ENCODE measurements around the gene NOTUM.

The NOTUM gene

GRCh38 chr17:81961087-81961511 lies at the start of gene NOTUM:
TSS of gene NOTUM (minus strand) at chr17:81961187. CDS start at chr17:81960909, 278 bp downstream.
- no peak for DNase-seq

DNA sequence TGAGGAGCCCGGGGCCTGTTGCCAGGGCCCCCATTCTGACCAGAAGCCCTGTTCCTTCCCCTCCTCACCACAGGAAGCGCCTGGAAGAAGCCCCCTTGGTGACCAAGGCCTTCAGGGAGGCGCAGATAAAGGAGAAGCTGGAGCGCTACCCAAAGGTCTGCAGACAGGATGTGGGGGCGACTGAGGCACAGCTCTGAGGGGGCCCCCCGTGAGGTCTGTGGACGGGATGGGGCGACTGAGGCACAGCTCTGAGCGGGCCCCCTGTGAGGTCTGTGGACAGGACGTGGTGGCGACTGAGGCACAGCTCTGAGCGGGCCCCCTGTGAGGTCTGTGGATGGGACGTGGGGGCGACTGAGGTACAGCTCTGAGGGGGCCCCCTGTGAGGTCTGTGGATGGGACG lies 48.4 kb upstream of the NOTUM start:
- DNase-seq, result no peak

GRCh38 chr17:82008941-82009405 lies 48.0 kb upstream of the NOTUM start:
- DNase-seq, result no peak

GRCh38 chr17:82008258-82008940 lies 47.4 kb upstream of the NOTUM start:
- DNase-seq, result no peak

DNA sequence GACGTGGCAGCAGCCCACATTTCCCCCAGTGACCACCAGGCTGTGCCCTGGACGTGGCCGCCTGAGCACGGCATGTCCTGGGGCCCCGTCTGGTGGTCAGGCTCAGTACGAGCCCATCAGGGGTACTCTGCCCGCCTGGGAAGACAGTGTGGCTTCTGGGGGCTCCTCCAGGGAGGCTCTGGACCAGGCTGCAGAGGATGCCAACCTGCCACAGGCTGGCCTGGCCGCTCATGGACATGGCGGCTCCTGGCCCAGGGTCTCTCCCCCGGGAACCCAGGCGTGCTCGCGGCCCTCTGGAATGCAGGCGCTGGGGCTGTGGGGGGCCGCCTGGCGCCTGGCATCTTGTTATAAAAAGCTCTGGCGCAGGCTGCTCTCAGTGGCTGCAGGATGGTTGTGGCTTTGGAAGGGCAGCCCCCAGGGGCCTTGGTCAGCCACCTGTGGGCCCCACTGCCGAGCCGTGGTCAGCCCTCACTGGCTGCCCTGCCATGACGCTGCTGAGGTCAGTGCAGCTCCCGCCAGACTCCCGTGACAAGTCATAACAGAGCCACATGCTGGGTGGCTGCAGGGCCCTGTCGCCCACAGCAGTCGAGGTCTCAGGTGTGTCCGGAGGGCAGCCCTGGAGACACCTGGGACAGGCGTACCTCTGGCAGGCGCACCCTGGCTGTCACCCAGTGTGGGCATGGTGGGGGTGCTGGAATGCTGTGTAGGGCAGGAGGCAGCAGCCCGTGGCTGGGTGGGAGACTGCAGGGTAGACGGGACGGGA lies 46.7 kb upstream of the NOTUM start:
- DNase-seq, result no peak

DNA sequence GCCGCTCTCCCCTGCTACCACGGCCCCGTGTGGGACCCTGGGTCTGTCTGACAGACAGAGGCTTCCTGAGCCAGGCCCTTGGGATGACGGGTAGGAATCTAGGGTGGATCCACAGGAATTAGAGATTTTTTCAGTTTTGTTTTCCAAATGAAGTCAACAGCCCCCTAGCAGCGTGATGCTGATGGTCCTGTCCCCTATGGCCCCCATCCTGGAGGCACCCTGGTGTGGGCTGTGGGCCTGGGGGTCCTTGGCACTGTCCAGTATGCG lies 46.2 kb upstream of the NOTUM start:
- DNase-seq, result no peak

DNA sequence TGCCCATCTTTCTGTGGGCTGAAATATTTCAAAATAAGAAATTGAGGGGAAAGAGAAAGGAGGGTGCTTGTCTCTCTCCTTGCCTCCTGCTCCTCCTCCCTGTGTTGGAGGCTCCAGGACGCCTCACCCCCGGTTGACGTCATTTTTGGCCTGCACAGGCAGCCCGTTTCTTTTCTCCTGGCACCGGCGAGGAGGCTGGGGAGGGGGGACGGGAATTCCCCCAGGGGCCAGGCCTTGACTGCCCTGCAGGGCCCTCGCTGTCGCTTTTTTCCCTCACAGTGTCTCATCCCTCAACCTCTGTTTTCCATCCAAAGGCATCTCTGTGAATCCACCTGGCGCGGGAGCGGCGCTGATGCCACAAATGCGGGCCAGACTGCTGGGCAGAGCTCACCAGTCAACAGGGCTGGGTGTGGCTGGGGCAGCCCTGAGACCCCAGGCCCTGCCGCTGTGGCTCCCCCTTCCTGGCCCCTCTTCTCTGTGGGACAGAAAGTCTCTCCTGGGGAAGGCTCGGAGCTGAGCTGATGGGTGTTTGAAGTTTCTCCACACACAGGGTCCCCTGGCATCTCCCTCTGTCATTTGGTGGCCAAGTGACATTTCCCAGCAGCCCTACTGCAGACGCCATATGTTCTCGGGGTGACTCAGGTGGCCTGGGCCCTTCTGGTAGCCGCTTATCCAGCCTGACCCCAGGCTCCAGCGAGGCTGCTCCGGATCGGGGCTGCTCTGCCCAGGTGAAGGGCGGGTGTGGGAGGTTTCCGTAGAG lies 45.7 kb upstream of the NOTUM start:
- DNase-seq, result no peak

DNA sequence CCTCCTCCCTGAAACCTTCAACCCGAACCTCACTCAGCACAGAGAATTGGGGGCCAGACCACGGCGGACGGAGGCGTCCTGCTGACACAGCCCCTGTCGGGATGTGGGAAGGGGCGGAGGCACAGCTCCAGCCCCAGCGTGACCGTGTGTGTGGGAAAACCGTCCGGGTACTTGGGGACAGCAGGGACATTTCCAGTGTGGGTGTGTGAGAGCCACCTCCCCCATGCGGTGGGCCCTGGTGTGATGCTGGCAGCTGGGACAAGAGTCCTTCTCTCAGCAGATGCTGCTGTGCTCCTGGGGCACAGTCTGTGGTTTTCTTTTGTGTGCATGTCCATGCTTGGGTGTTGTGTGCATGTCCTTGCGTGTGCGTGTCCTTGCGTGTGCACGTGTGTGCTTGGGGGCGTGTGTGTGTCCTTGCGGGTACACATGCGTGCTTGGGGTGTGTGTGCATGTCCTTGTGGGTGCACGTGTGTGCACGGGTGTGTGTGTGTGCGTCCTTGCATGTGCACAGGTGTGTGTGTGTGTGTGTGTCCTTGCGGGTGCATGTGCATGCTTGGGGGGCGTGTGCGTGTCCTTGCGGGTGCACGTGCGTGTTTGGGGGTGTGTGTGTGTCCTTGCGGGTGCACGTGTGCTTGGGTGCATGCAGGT lies 44.8 kb upstream of the NOTUM start:
- DNase-seq, result no peak

- no peak for DNase-seq
These were observed 43.8 kb upstream of the NOTUM start for GRCh38 chr17:82004517-82005455.

DNA sequence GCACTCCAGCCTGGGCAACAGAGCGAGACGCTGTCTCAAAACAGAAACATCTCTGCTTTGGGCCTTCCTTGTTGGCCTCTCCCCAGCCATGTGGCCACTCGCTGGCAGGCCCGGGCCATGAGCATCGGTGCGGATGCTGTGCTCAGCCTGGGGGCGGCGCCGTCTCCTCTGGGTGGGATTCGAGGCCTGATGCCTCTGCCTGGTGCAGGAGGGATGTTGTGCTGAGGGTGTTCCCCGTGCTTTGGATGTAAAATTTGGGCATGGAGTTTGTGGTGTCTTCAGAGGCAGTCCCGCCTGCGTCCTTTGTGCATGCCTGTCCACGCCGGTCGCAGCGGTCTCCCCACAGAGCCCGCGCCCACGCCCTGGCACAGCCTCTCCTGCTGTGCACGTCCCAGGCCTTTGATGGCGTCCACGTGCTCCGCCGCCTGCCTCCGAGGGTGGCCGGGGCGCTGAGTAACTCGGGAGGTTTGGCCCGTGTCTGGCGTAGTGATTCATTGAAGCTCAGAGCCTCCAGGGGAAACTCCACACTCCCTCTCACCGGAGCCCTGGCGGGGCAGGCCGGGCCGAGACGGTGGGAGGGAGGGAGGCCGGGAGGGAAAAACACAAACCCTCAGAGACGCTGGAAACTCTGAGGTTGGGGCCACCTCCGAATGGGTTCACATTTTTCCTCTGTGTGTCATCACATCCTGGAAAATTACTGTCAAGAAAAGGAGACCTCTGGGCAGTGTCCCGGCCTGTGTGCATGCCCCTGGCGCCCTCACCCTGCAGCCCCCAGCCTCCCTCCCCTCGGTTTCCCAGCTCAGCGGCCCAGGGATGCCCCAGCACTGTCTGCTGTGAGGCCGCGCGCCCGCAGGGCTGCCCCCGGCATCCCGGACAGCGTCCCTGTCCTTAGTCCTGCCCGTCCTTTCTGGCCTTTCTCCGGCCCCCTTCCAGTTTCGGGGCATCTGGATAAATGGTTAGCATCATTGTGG lies 42.7 kb upstream of the NOTUM start:
- no peak for DNase-seq

GRCh38 chr17:82001571-82002056 lies 40.6 kb upstream of the NOTUM start:
- no peak for DNase-seq

- no peak for DNase-seq
These were observed 40.0 kb upstream of the NOTUM start for GRCh38 chr17:82000803-82001570.

- no peak for DNase-seq
These were observed 39.2 kb upstream of the NOTUM start for GRCh38 chr17:81999976-82000802.

DNA sequence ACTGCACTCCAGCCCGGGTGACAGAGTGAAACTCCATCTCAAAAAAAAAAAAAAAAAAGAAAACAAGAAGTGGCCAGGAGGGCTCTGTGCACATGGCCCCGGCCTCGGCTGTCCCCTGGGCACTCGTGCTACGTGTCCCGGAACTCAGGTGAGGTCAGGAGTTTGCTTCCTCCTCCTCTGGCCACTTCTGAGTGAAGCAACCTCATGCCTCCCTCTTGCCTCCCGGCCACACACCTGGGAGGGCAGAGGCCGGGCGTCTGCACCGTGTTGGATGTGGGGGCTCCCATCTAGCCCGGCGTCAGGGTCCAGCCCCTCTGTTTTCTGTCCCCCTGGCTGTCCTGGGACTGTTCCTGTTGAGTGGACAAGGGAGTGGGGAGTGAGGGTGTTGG lies 38.6 kb upstream of the NOTUM start:
- DNase-seq, result no peak

DNA sequence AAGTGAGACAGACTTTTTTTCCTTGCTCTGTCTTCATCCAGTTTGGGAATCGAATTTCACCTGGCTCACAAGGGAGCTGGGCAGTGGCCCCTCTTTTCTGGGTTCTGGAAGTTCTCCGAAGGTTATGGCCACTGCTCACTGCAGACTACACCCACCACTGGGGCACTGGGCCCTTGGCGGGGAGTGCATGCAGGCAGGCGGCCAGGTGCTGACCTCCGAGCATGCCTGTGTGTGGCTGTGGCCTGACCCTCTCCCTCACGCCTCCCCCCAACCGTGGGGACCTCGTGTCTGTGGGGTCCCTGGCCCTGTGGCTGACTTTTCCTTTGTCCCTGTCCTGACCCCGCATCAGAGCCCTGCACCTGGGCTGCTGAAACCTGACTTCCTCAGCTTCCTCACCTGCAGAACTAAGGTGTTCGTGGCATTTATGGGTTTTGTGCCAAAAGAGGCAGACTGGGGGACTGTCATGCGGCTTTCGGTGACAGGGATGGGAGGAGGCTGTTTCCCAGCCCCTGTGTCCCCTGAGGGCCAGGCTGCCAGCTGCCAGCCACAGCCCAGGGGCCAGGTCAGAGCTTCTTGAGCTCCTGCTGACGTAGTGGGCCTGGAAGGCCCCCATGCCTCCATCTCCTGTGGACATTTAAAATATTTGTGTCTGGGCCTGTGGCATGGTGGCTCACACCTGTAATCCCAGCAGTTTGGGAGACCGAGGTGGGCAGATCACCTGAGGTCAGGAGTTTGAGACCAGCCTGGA lies 37.9 kb upstream of the NOTUM start:
- DNase-seq, result no peak

- no peak for DNase-seq
These were observed 37.2 kb upstream of the NOTUM start for GRCh38 chr17:81998212-81998611.

DNA sequence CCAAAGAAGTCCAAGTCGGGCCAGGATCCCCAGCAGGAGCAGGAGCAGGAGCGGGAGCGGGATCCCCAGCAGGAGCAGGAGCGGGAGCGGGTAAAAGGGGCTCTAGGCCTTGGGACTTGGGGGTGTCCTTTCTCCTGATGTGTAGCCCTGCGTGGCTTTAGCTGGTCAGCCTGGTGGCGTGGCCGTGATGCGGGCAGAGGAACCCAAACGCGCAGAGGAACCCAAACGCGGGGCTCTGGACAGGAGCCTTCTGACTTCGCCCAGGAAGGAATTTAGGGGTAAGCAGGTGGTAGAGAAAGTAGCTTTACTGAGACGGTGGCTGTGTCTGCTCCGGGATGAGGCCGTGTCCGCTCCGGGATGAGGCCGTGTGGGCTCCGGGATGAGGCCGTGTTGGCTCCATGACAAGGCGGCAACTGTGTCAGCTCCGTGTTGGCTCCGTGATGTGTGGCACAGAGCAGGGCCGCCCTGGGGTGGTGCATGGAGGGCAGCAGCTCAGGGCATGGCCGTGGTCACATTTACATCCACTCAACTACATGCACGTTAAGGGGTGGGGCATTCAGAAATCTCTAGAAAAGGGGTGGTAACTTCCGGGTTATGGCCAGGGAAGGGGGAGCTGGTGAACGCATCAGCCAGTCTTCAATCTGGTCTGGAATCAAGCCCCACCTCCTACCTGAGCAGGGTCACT lies 35.9 kb upstream of the NOTUM start:
- DNase-seq, result no peak

All from NK-92 treated with Interleukin-12 subunit alpha and Interleukin-12 subunit beta, amount 100 ng/mL, for 24 hours (cell line).